Activated CD4-positive, CD25-positive, alpha-beta regulatory T cell (primary cell): Measurements from ENCODE around the gene PLSCR3.

Source experiments
- DNase-seq, 4 experiments: peaks; one replicate each; lab custom pipeline; 2025; lab: John Stamatoyannopoulos, UW

The PLSCR3 gene

GRCh38 chr17:7426203-7426863 lies 32.0 kb upstream of the PLSCR3 start:
- no peak for DNase-seq

- DNase-seq, result no peak
These were observed 31.4 kb upstream of the PLSCR3 start for GRCh38 chr17:7425756-7426155.

GRCh38 chr17:7425316-7425715 lies 31.0 kb upstream of the PLSCR3 start, which contains the start of gene SPEM2:
Gene SPEM2, plus strand, starts transcription at chr17:7425616. Its CDS starts 73 bp downstream, at chr17:7425689.
- no peak for DNase-seq

- no peak for DNase-seq
These were observed 29.4 kb upstream of the PLSCR3 start for GRCh38 chr17:7423679-7424078.

GRCh38 chr17:7421186-7421585 lies 26.9 kb upstream of the PLSCR3 start:
- DNase-seq, result no peak

- no peak for DNase-seq
These were observed 25.7 kb upstream of the PLSCR3 start, which contains the start of gene SPEM1 for GRCh38 chr17:7419819-7420610. Gene SPEM1, plus strand, starts transcription at chr17:7420324. Its CDS starts 61 bp downstream, at chr17:7420385.

- no peak for DNase-seq
These were observed 24.3 kb upstream of the PLSCR3 start for GRCh38 chr17:7418472-7419152.

- no peak for DNase-seq
These were observed 22.8 kb upstream of the PLSCR3 start for GRCh38 chr17:7417056-7417655.

GRCh38 chr17:7416323-7416722 lies 22.0 kb upstream of the PLSCR3 start:
- no peak for DNase-seq

GRCh38 chr17:7415784-7416183 lies 21.5 kb upstream of the PLSCR3 start:
- no peak for DNase-seq

GRCh38 chr17:7414837-7415236 lies 20.5 kb upstream of the PLSCR3 start:
- DNase-seq, result no peak

- DNase-seq, result no peak
These were observed 19.1 kb upstream of the PLSCR3 start for GRCh38 chr17:7413346-7413985.

- no peak for DNase-seq
These were observed 17.1 kb upstream of the PLSCR3 start for GRCh38 chr17:7411427-7411750.

GRCh38 chr17:7410634-7411426 lies 16.5 kb upstream of the PLSCR3 start:
- DNase-seq, result no peak

- no peak for DNase-seq
These were observed 15.4 kb upstream of the PLSCR3 start for GRCh38 chr17:7409716-7410115.

GRCh38 chr17:7408863-7409262 lies 14.5 kb upstream of the PLSCR3 start:
- DNase-seq, result no peak

- DNase-seq, result no peak
These were observed 14.0 kb upstream of the PLSCR3 start for GRCh38 chr17:7408252-7408727.

- DNase-seq, result no peak
These were observed 13.3 kb upstream of the PLSCR3 start, which contains the start of gene NLGN2 for GRCh38 chr17:7407485-7408251. Gene NLGN2, plus strand, starts transcription at chr17:7407845. Its CDS starts 411 bp downstream, at chr17:7408256.

GRCh38 chr17:7407082-7407481 lies 12.8 kb upstream of the PLSCR3 start:
- DNase-seq, result no peak

- no peak for DNase-seq
These were observed 12.0 kb upstream of the PLSCR3 start for GRCh38 chr17:7406235-7406825.
